H9 (cell line): ENCODE results near the gene RCOR2. TPM values are rescaled to one million over a fixed set of nuclear protein-coding genes. Genes with fewer than 3 reads are reported as not detected.

ENCODE experiments used
- DNase-seq: peaks from one replicate; pipeline ENCODE4 v3.0.0-alpha.2; 2017
- H2AFZ ChIP-seq: one replicate; pipeline ENCODE4 v1.6.1; 2013; ENCODE audit warnings: mild to moderate bottlenecking, low read length, control low read depth, moderate library complexity
- H2AK5ac ChIP-seq: 2 replicates; pipeline ENCODE4 v1.6.1; 2013; ENCODE audit warnings: low read length, control low read depth, mixed read lengths; ENCODE audit not compliant: insufficient read length
- H2BK120ac ChIP-seq: one replicate; pipeline ENCODE4 v1.6.1; 2013; ENCODE audit warnings: low read depth, mild to moderate bottlenecking, low read length, control low read depth, inconsistent platforms; ENCODE audit not compliant: poor library complexity, severe bottlenecking
- H2BK12ac ChIP-seq: 2 replicates; pipeline ENCODE4 v1.6.1; 2013; ENCODE audit warnings: low read length, control low read depth, mixed read lengths, low read depth; ENCODE audit not compliant: insufficient read length
- H2BK15ac ChIP-seq: 2 replicates; pipeline ENCODE4 v1.6.1; 2013; ENCODE audit warnings: low read depth, low read length, control low read depth
- H2BK20ac ChIP-seq: one replicate; pipeline ENCODE4 v1.6.1; 2013; ENCODE audit warnings: low read depth, mild to moderate bottlenecking, low read length, control low read depth, inconsistent platforms; ENCODE audit not compliant: poor library complexity, severe bottlenecking
- H2BK5ac ChIP-seq: 2 replicates; pipeline ENCODE4 v1.6.1; 2013; ENCODE audit warnings: low read length, control low read depth, mixed read lengths; ENCODE audit not compliant: insufficient read length
- H3K14ac ChIP-seq: 2 replicates; pipeline ENCODE4 v1.6.1; 2013; ENCODE audit warnings: low read length, control low read depth; ENCODE audit not compliant: insufficient read depth
- H3K18ac ChIP-seq: 2 replicates; pipeline ENCODE4 v1.6.1; 2013; ENCODE audit warnings: low read depth, mild to moderate bottlenecking, mixed read lengths, low read length, control low read depth; ENCODE audit not compliant: insufficient read length
- H3K23ac ChIP-seq: 2 replicates; pipeline ENCODE4 v1.6.1; 2013; ENCODE audit warnings: low read length, control low read depth, mixed read lengths, low read depth; ENCODE audit not compliant: insufficient read length
- H3K23me2 ChIP-seq: 2 replicates; pipeline ENCODE4 v1.6.1; 2013; ENCODE audit warnings: low read depth, mild to moderate bottlenecking, mixed read lengths, low read length, control low read depth; ENCODE audit not compliant: insufficient read length, poor library complexity, severe bottlenecking
- H3K27ac ChIP-seq: 2 replicates; pipeline ENCODE4 v1.5.1; 2013; ENCODE audit warnings: low read length, control low read depth, mixed read lengths, low read depth; ENCODE audit not compliant: insufficient read length
- H3K27me3 ChIP-seq: 2 replicates; pipeline ENCODE4 v1.6.1; 2013; ENCODE audit warnings: low read length, control low read depth, inconsistent platforms; ENCODE audit not compliant: insufficient read depth
- H3K4ac ChIP-seq: 2 replicates; pipeline ENCODE4 v1.6.1; 2013; ENCODE audit warnings: low read depth, mild to moderate bottlenecking, control low read depth, inconsistent platforms, low read length, moderate library complexity
- H3K4me1 ChIP-seq: 2 replicates; pipeline ENCODE4 v1.6.1; 2013; ENCODE audit warnings: low read length, control low read depth, inconsistent platforms; ENCODE audit not compliant: insufficient read depth
- H3K4me2 ChIP-seq: 2 replicates; pipeline ENCODE4 v1.6.1; 2013; ENCODE audit warnings: low read length, control low read depth, mixed read lengths; ENCODE audit not compliant: insufficient read length, insufficient read depth
- H3K56ac ChIP-seq: 2 replicates; pipeline ENCODE4 v1.6.1; 2013; ENCODE audit warnings: low read depth, mild to moderate bottlenecking, mixed read lengths, low read length, control low read depth; ENCODE audit not compliant: insufficient read length
- H3K79me1 ChIP-seq: 2 replicates; pipeline ENCODE4 v1.6.1; 2013; ENCODE audit warnings: low read depth, mild to moderate bottlenecking, moderate library complexity, low read length, control low read depth, inconsistent platforms; ENCODE audit not compliant: insufficient read depth, poor library complexity, severe bottlenecking
- H3K79me2 ChIP-seq: 2 replicates; pipeline ENCODE4 v1.6.1; 2013; ENCODE audit warnings: low read length, control low read depth, inconsistent platforms; ENCODE audit not compliant: insufficient read depth
- H3K9ac ChIP-seq: 2 replicates; pipeline ENCODE4 v1.6.1; 2013; ENCODE audit warnings: low read length, control low read depth, mixed read lengths; ENCODE audit not compliant: insufficient read length; ENCODE audit errors: extremely low read depth
- H3K9me3 ChIP-seq: one replicate; pipeline ENCODE4 v1.6.1; 2013; ENCODE audit warnings: low read depth, low read length, inconsistent platforms; ENCODE audit not compliant: control insufficient read depth
- H3T11ph ChIP-seq: one replicate; pipeline ENCODE4 v1.6.1; 2013; ENCODE audit warnings: mild to moderate bottlenecking, low read length, control low read depth, inconsistent platforms
- H4K20me1 ChIP-seq: one replicate; pipeline ENCODE4 v1.6.1; 2013; ENCODE audit not compliant: control insufficient read depth, insufficient read length, insufficient read depth
- H4K5ac ChIP-seq: 2 replicates; pipeline ENCODE4 v1.6.1; 2013; ENCODE audit warnings: low read depth, mild to moderate bottlenecking, mixed read lengths, low read length, control low read depth; ENCODE audit not compliant: insufficient read length
- H4K8ac ChIP-seq: replicated peaks from 2 replicates; pipeline ENCODE4 v1.6.1; 2013; ENCODE audit warnings: low read length, control low read depth, mixed read lengths, low read depth; ENCODE audit not compliant: insufficient read length
- H4K91ac ChIP-seq: 2 replicates; pipeline ENCODE4 v1.6.1; 2013; ENCODE audit warnings: low read depth, mild to moderate bottlenecking, moderate library complexity, mixed read lengths, low read length, control low read depth; ENCODE audit not compliant: insufficient read length
- H3K27ac Mint-ChIP-seq, 3 experiments: 2 replicates in 2 of 3; 3 replicates in 1 of 3; pipeline ENCODE4 v1.8.0; 2020 to 2021; ENCODE audit warnings: mixed read lengths in 3 of 3, mild to moderate bottlenecking in 1 of 3, moderate library complexity in 1 of 3
- H3K27me3 Mint-ChIP-seq: 2 replicates; pipeline ENCODE4 v1.8.0; 2021; ENCODE audit warnings: low read depth, mild to moderate bottlenecking, moderate library complexity, mixed read lengths
- H3K36me3 Mint-ChIP-seq, 3 experiments: 2 replicates in 2 of 3; 3 replicates in 1 of 3; pipeline ENCODE4 v1.8.0; 2020 to 2021; ENCODE audit warnings: low read depth in 3 of 3, mixed read lengths in 3 of 3; ENCODE audit not compliant: insufficient read depth in 1 of 3
- H3K4me1 Mint-ChIP-seq, 2 experiments: 2 replicates each; pipeline ENCODE4 v1.8.0; 2020; ENCODE audit warnings: mixed read lengths in 2 of 2
- H3K4me3 Mint-ChIP-seq, 2 experiments: 2 replicates in 1 of 2; 3 replicates in 1 of 2; pipeline ENCODE4 v1.8.0; 2020 to 2021; ENCODE audit warnings: mild to moderate bottlenecking in 2 of 2, mixed read lengths in 2 of 2, moderate library complexity in 1 of 2
- H3K9me3 Mint-ChIP-seq, 2 experiments: 2 replicates in 1 of 2; 3 replicates in 1 of 2; pipeline ENCODE4 v1.8.0; 2020; ENCODE audit warnings: mild to moderate bottlenecking in 2 of 2, mixed read lengths in 2 of 2, moderate library complexity in 1 of 2
- WGBS: extraction: QIAGEN DNeasy Blood & Tissue Kit; methylation state at CpG from one replicate; pipeline ENCODE4 v1.1.7; 2013; ENCODE audit warnings: missing lambda C conversion rate, low lambda C conversion rate, mixed read lengths; ENCODE audit not compliant: insufficient read length; ENCODE audit errors: extremely low coverage; 5-methylcytosine and 5-hydroxymethylcytosine counted together
- total RNA-seq: library from RNA; stranded (reverse); gene quantifications from 2 replicates; pipeline ENCODE4 v1.2.1, GENCODE V29; 2021
- TF ChIP-seq, protein P1 (sequence below): fragments of 200-600 bp; sonication (generic); conservative IDR thresholded peaks from 3 replicates; pipeline ENCODE4 v1.8.0; 2021; ENCODE audit warnings: antibody characterized with exemption, mild to moderate bottlenecking

RCOR2 gene
- total RNA-seq, 1 experiment from 2014 or later = 118 TPM

DNA sequence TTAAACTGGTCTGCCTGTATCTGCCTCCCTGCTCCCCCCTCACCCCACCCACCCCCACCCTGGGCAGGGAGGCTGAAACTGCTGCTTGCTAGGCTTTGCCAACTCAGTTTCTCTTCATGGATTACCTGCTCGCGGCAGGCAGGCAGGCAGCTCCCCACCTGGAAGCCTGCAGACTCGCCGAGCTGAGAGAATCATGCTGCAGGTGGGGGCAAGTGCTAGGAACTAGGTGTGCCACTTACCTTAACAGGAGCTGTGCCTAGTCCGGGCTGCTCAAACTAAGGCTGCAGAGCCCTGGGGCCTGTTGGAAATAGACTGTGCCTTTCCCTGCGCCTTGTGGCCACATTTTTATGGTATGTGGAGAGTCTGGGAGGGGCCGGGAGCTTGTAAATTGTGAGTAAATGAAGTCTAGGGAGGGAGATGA is 47.8 kb downstream of the RCOR2 start:
- no peak overlapping the region for H4K91ac ChIP-seq
- H3K18ac ChIP-seq = no peak overlapping the region
- H3K23ac ChIP-seq = no peak overlapping the region
- Mint-ChIP-seq H3K27me3 (no peaks in the 10 kb centered on the region), H3K36me3 (peaks cover 0 to 3% (median 0%) of the 10 kb centered on the region in 3 experiments; a peak in 2 of 7 replicates), H3K9me3 (no peaks in the 10 kb centered on the region), H3K4me1 (peaks cover 58 to 63% of the 10 kb centered on the region in 2 experiments), H3K27ac (peak overlapping the region; percentile 28 to 78 (median 70); a peak in 5 of 7 replicates), H3K4me3 (no peak overlapping the region; a peak in 1 of 5 replicates)
- no peak overlapping the region for H2BK15ac ChIP-seq
- H3K4ac ChIP-seq = no peak overlapping the region
- no peak overlapping the region for H2AK5ac ChIP-seq
- H3T11ph ChIP-seq = no peak overlapping the region
- H3K79me1 ChIP-seq = peaks cover 13% of the 10 kb centered on the region
- H3K4me1 ChIP-seq = peaks cover 12% of the 10 kb centered on the region; the same call in 1 of the 2 replicates
- no peak for DNase-seq
- no peaks in the 10 kb centered on the region for H3K23me2 ChIP-seq
- no peak overlapping the region for H2BK20ac ChIP-seq
- no peak overlapping the region for H3K27ac ChIP-seq
- no peak overlapping the region for H2BK12ac ChIP-seq
- H3K4me2 ChIP-seq = no peak overlapping the region
- no CpG with 5 or more reads among the region's 7 CpGs for WGBS
- H3K56ac ChIP-seq = no peak overlapping the region
- no peak overlapping the region for H2BK5ac ChIP-seq
- H4K5ac ChIP-seq = no peak overlapping the region
- no peak overlapping the region for H4K8ac ChIP-seq
- peaks cover 16% of the 10 kb centered on the region; the same call in 1 of the 2 replicates for H3K79me2 ChIP-seq
- H3K27me3 ChIP-seq = no peaks in the 10 kb centered on the region
- no peak overlapping the region for H2AFZ ChIP-seq
- no peaks in the 10 kb centered on the region for H3K9me3 ChIP-seq
- no peak overlapping the region for H3K14ac ChIP-seq
- H4K20me1 ChIP-seq = no peaks in the 10 kb centered on the region
- TF ChIP-seq, protein P1, sequence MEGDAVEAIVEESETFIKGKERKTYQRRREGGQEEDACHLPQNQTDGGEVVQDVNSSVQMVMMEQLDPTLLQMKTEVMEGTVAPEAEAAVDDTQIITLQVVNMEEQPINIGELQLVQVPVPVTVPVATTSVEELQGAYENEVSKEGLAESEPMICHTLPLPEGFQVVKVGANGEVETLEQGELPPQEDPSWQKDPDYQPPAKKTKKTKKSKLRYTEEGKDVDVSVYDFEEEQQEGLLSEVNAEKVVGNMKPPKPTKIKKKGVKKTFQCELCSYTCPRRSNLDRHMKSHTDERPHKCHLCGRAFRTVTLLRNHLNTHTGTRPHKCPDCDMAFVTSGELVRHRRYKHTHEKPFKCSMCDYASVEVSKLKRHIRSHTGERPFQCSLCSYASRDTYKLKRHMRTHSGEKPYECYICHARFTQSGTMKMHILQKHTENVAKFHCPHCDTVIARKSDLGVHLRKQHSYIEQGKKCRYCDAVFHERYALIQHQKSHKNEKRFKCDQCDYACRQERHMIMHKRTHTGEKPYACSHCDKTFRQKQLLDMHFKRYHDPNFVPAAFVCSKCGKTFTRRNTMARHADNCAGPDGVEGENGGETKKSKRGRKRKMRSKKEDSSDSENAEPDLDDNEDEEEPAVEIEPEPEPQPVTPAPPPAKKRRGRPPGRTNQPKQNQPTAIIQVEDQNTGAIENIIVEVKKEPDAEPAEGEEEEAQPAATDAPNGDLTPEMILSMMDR = no peak
- H2BK120ac ChIP-seq = no peak overlapping the region
- H3K9ac ChIP-seq = no peak overlapping the region
